ENCODE measurements around the gene MRPS15.

DNA sequence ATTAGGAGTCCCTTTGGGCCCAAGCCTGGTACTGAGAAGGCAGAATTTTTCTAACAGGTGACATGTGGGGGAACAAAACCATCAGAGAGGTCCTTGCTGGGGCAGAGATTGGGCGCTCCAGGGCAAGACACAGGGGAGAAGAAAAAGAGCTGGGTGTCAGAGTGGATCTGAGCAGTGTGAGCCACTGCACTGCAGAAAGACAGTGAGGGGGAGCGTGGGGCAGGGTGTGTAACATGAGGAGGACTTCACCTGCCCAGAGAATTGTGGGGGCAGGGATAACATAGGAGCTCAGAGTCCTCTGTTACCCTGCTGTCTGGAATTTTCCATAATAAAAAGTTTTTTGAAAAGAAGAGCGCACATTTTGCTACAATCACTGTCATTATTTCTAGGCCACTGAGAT is 44.1 kb upstream of the MRPS15 start:
- TF ChIP-seq, protein P1, sequence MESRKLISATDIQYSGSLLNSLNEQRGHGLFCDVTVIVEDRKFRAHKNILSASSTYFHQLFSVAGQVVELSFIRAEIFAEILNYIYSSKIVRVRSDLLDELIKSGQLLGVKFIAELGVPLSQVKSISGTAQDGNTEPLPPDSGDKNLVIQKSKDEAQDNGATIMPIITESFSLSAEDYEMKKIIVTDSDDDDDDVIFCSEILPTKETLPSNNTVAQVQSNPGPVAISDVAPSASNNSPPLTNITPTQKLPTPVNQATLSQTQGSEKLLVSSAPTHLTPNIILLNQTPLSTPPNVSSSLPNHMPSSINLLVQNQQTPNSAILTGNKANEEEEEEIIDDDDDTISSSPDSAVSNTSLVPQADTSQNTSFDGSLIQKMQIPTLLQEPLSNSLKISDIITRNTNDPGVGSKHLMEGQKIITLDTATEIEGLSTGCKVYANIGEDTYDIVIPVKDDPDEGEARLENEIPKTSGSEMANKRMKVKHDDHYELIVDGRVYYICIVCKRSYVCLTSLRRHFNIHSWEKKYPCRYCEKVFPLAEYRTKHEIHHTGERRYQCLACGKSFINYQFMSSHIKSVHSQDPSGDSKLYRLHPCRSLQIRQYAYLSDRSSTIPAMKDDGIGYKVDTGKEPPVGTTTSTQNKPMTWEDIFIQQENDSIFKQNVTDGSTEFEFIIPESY (IDR thresholded peaks at IDR 0.05; ENCODE audit: extremely low read depth, insufficient replicate concordance, low read length), result no peak
- TF ChIP-seq, protein P2, sequence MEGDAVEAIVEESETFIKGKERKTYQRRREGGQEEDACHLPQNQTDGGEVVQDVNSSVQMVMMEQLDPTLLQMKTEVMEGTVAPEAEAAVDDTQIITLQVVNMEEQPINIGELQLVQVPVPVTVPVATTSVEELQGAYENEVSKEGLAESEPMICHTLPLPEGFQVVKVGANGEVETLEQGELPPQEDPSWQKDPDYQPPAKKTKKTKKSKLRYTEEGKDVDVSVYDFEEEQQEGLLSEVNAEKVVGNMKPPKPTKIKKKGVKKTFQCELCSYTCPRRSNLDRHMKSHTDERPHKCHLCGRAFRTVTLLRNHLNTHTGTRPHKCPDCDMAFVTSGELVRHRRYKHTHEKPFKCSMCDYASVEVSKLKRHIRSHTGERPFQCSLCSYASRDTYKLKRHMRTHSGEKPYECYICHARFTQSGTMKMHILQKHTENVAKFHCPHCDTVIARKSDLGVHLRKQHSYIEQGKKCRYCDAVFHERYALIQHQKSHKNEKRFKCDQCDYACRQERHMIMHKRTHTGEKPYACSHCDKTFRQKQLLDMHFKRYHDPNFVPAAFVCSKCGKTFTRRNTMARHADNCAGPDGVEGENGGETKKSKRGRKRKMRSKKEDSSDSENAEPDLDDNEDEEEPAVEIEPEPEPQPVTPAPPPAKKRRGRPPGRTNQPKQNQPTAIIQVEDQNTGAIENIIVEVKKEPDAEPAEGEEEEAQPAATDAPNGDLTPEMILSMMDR (IDR thresholded peaks at IDR 0.05 in 2 of 3, conservative IDR thresholded peaks at IDR 0.05 in 1 of 3; ENCODE audit: borderline replicate concordance in 1 of 3, insufficient read depth in 1 of 3, low read depth in 2 of 3, low read length in 2 of 3), result no peak
- TF ChIP-seq YY1 (IDR thresholded peaks at IDR 0.05; ENCODE audit: extremely low read depth, insufficient replicate concordance, low read depth, low read length) (no peak), POLR2AphosphoS5 (IDR thresholded peaks at IDR 0.05; ENCODE audit: low read depth, low read length) (no peak), EZH2phosphoT487 (IDR thresholded peaks at IDR 0.05; ENCODE audit: borderline replicate concordance) (no peak), RAD21 (IDR thresholded peaks at IDR 0.05; ENCODE audit: low read depth) (no peak), MAX (IDR thresholded peaks at IDR 0.05) (no peak), POLR2A (IDR thresholded peaks at IDR 0.05; ENCODE audit: borderline replicate concordance, extremely low read depth, insufficient read depth, insufficient read length) (no peak), SIN3A (IDR thresholded peaks at IDR 0.05; ENCODE audit: low read depth) (no peak)
- TF ChIP-seq, protein P3, sequence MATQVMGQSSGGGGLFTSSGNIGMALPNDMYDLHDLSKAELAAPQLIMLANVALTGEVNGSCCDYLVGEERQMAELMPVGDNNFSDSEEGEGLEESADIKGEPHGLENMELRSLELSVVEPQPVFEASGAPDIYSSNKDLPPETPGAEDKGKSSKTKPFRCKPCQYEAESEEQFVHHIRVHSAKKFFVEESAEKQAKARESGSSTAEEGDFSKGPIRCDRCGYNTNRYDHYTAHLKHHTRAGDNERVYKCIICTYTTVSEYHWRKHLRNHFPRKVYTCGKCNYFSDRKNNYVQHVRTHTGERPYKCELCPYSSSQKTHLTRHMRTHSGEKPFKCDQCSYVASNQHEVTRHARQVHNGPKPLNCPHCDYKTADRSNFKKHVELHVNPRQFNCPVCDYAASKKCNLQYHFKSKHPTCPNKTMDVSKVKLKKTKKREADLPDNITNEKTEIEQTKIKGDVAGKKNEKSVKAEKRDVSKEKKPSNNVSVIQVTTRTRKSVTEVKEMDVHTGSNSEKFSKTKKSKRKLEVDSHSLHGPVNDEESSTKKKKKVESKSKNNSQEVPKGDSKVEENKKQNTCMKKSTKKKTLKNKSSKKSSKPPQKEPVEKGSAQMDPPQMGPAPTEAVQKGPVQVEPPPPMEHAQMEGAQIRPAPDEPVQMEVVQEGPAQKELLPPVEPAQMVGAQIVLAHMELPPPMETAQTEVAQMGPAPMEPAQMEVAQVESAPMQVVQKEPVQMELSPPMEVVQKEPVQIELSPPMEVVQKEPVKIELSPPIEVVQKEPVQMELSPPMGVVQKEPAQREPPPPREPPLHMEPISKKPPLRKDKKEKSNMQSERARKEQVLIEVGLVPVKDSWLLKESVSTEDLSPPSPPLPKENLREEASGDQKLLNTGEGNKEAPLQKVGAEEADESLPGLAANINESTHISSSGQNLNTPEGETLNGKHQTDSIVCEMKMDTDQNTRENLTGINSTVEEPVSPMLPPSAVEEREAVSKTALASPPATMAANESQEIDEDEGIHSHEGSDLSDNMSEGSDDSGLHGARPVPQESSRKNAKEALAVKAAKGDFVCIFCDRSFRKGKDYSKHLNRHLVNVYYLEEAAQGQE (IDR thresholded peaks at IDR 0.05; ENCODE audit: low read depth), result no peak

All from HCT116 (cell line).